ENCODE data around the gene WSB1.

Gene WSB1

DNA sequence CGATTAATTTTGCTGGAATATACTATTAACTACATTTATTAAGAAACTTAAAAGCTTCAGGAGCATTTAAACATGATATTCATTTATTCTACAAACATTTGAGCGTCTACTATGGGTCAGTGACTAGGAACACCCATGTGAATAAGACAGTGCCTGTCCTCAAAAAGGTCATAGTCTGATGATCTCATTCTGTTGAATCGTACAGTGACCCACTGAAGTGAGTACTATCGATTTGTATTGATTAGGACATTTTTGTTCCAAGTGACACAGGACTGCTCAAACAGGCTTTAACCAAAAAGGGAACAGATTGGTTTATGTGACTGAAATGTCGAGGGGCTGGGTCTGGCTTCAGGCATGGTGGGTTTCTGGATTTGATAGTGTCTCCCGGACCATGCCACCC is 68.6 kb downstream of the WSB1 start:
- no peak for DNase-seq

DNA sequence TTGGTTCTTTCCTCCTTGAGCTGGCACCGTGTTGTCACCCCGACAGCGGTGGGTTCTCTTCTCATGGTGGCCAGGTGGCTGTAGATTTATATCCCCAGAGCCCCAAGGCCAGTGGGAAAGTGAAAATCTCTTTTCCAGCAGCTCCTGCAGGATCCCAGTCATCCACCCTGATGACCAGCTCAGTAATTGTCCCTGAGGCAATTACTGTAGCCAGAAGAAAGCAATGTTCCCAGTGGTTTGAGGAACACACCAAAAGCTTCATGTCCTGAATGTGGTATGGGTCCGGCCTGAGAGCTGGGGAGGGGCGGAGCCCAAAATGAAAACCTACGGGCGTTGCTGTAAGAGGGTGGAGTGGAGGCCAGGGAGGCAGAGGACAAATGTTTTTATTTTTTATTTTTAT is 69.0 kb downstream of the WSB1 start:
- DNase-seq: no peak

DNA sequence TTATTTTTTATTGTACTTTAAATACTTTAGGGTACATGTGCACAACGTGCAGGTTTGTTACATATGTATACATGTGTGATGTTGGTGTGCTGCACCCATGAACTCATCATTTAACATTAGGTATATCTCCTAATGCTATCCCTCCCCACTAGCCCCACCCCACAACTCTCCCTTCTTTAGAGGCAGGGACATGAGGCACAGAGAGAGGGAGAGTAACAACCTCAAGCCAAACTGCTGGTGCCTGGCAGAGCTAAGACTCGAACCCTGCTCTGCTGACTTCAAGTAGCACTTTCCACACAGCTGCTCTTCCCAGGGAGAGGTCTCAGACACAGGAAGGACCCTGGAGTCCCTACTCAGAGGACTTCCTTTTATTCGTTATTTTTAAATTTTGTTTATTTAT is 69.4 kb downstream of the WSB1 start:
- no peak for DNase-seq
